ENCODE data around the gene PRDM16.

The PRDM16 gene

GRCh38 chr1:3292051-3292722 lies 223.2 kb downstream of the PRDM16 start:
- DNase-seq: no peak

GRCh38 chr1:3292868-3293562 lies 224.0 kb downstream of the PRDM16 start:
- no peak for DNase-seq

- DNase-seq: no peak
Measured at GRCh38 chr1:3293563-3294080, 224.6 kb downstream of the PRDM16 start.

- DNase-seq: no peak
Measured at GRCh38 chr1:3294450-3294849, 225.4 kb downstream of the PRDM16 start.

- DNase-seq: no peak
Measured at GRCh38 chr1:3295846-3296245, 226.8 kb downstream of the PRDM16 start.

- DNase-seq: no peak
Measured at GRCh38 chr1:3296326-3296725, 227.3 kb downstream of the PRDM16 start.

GRCh38 chr1:3296826-3297225 lies 227.8 kb downstream of the PRDM16 start:
- DNase-seq: no peak

GRCh38 chr1:3297756-3298155 lies 228.8 kb downstream of the PRDM16 start:
- DNase-seq: no peak

- no peak for DNase-seq
Measured at GRCh38 chr1:3298197-3298596, 229.2 kb downstream of the PRDM16 start.

GRCh38 chr1:3304246-3304645 lies 235.2 kb downstream of the PRDM16 start:
- no peak for DNase-seq

GRCh38 chr1:3304692-3305091 lies 235.7 kb downstream of the PRDM16 start:
- no peak for DNase-seq

- no peak for DNase-seq
Measured at GRCh38 chr1:3305156-3305555, 236.2 kb downstream of the PRDM16 start.

- no peak for DNase-seq
Measured at GRCh38 chr1:3306583-3307291, 237.7 kb downstream of the PRDM16 start.

- no peak for DNase-seq
Measured at GRCh38 chr1:3307359-3307758, 238.4 kb downstream of the PRDM16 start.

- DNase-seq: no peak
Measured at GRCh38 chr1:3308053-3308452, 239.1 kb downstream of the PRDM16 start.

- no peak for DNase-seq
Measured at GRCh38 chr1:3310718-3311400, 241.9 kb downstream of the PRDM16 start.

GRCh38 chr1:3311711-3312110 lies 242.7 kb downstream of the PRDM16 start:
- DNase-seq: no peak

- DNase-seq: no peak
Measured at GRCh38 chr1:3312310-3312897, 243.4 kb downstream of the PRDM16 start.

- peak; percentile 49 to 57 for DNase-seq
Measured at GRCh38 chr1:3312898-3313575, 244.0 kb downstream of the PRDM16 start.

GRCh38 chr1:3313576-3313950 lies 244.6 kb downstream of the PRDM16 start:
- DNase-seq: no peak

- DNase-seq: no peak
Measured at GRCh38 chr1:3314491-3315381, 245.7 kb downstream of the PRDM16 start.
